HFFc6 (cell line): ENCODE measurements around the gene SH3PXD2A. TPM values are rescaled to one million over a fixed set of nuclear protein-coding genes. Genes with fewer than 3 reads are reported as not detected.
A peak's percentile ranks its signal among the peaks of the same experiment; 100 is the strongest.

Experiments
- DNase-seq: peaks from one replicate; pipeline ENCODE4 v3.0.0-alpha.2; 2018
- H3K27ac Mint-ChIP-seq: 2 replicates; pipeline ENCODE4 v1.8.0; 2020; ENCODE audit warnings: mild to moderate bottlenecking, mixed read lengths
- H3K27me3 Mint-ChIP-seq: 2 replicates; pipeline ENCODE4 v1.8.0; 2021; ENCODE audit warnings: mild to moderate bottlenecking, moderate library complexity, mixed read lengths; ENCODE audit not compliant: insufficient read depth
- H3K36me3 Mint-ChIP-seq: 2 replicates; pipeline ENCODE4 v1.8.0; 2021; ENCODE audit warnings: low read depth, mixed read lengths
- H3K4me1 Mint-ChIP-seq: 2 replicates; pipeline ENCODE4 v1.8.0; 2020; ENCODE audit warnings: low read depth, mixed read lengths
- H3K4me3 Mint-ChIP-seq: 2 replicates; pipeline ENCODE4 v1.8.0; 2020; ENCODE audit warnings: mild to moderate bottlenecking, moderate library complexity, mixed read lengths
- H3K9me3 Mint-ChIP-seq: 2 replicates; pipeline ENCODE4 v1.8.0; 2020; ENCODE audit warnings: mild to moderate bottlenecking, mixed read lengths
- CTCF ChIP-seq: fragments of 200-600 bp; sonication (generic); IDR thresholded peaks from 2 replicates; pipeline ENCODE4 v1.5.0; 2021; ENCODE audit warnings: antibody characterized with exemption, mild to moderate bottlenecking
- total RNA-seq, 6 experiments: library from RNA; stranded (reverse); fragmentation: NEBNext Ultra II Directional; extraction: Animal tissue kit (Norgen Biotek cat#: 25700); gene quantifications; 2 replicates in 1 of 6; 3 replicates in 5 of 6; pipeline ENCODE4 v1.2.3, GENCODE V29; 2021

Gene SH3PXD2A
- total RNA-seq, 6 experiments from 2014 or later = 75.5 to 113 (median 81.1) TPM

GRCh38 chr10:103749779-103750178, 105.6 kb downstream of the SH3PXD2A start:
- H3K27ac Mint-ChIP-seq = no peak overlapping the region

GRCh38 chr10:103748020-103748419, 107.4 kb downstream of the SH3PXD2A start:
- Mint-ChIP-seq H3K27me3 (peaks cover 1% of the 10 kb centered on the region; the same call in 1 of the 2 replicates), H3K27ac (no peak overlapping the region), H3K9me3 (peaks cover 8% of the 10 kb centered on the region; the same call in 1 of the 2 replicates), H3K36me3 (no peaks in the 10 kb centered on the region), H3K4me1 (peaks cover 27% of the 10 kb centered on the region), H3K4me3 (no peak overlapping the region)
- no peak for TF ChIP-seq CTCF
- no peak for DNase-seq

More at GRCh38 chr10:103749779-103750178, 105.6 kb downstream of the SH3PXD2A start:
- Mint-ChIP-seq H3K27me3 (peaks cover 1% of the 10 kb centered on the region; the same call in 1 of the 2 replicates), H3K36me3 (no peaks in the 10 kb centered on the region), H3K9me3 (peaks cover 8% of the 10 kb centered on the region; the same call in 1 of the 2 replicates), H3K4me3 (no peak overlapping the region), H3K4me1 (peaks cover 25% of the 10 kb centered on the region)
- no peak for DNase-seq
- no peak for TF ChIP-seq CTCF

GRCh38 chr10:103747193-103747865, 108.0 kb downstream of the SH3PXD2A start:
- Mint-ChIP-seq H3K4me3 (no peak overlapping the region), H3K27me3 (peaks cover 1% of the 10 kb centered on the region; the same call in 1 of the 2 replicates), H3K4me1 (peaks cover 34% of the 10 kb centered on the region), H3K27ac (no peak overlapping the region), H3K9me3 (peaks cover 4% of the 10 kb centered on the region; the same call in 1 of the 2 replicates), H3K36me3 (no peaks in the 10 kb centered on the region)
- no peak for DNase-seq
- TF ChIP-seq CTCF = no peak

- Mint-ChIP-seq H3K4me3 (no peak overlapping the region), H3K9me3 (no peaks in the 10 kb centered on the region), H3K4me1 (peaks cover 38% of the 10 kb centered on the region), H3K36me3 (no peaks in the 10 kb centered on the region), H3K27me3 (peaks cover 1% of the 10 kb centered on the region; the same call in 1 of the 2 replicates), H3K27ac (no peak overlapping the region; the same call in 1 of the 2 replicates)
- DNase-seq = no peak
- TF ChIP-seq CTCF = no peak
Measured at GRCh38 chr10:103746598-103746997, 108.8 kb downstream of the SH3PXD2A start.

GRCh38 chr10:103745341-103746247, 109.8 kb downstream of the SH3PXD2A start:
- no peak for TF ChIP-seq CTCF
- peak overlapping the region; percentile 52 for H3K27ac Mint-ChIP-seq

More at GRCh38 chr10:103745341-103746247, 109.8 kb downstream of the SH3PXD2A start:
- Mint-ChIP-seq H3K27me3 (peaks cover 1% of the 10 kb centered on the region), H3K36me3 (no peaks in the 10 kb centered on the region), H3K9me3 (no peaks in the 10 kb centered on the region), H3K4me3 (no peak overlapping the region), H3K4me1 (peaks cover 46% of the 10 kb centered on the region)
- DNase-seq = peak; percentile 28
